Measurements from ENCODE around the gene PPT2.

The PPT2 gene

GRCh38 chr6:32153564-32154513 lies at the start of gene PPT2:
TSS of gene PPT2 (plus strand) at chr6:32154141. CDS start at chr6:32154595, 454 bp downstream.
- peak; percentile 61 for DNase-seq

- DNase-seq = no peak
Observed at GRCh38 chr6:32105433-32105832, 48.5 kb upstream of the PPT2 start.

DNA sequence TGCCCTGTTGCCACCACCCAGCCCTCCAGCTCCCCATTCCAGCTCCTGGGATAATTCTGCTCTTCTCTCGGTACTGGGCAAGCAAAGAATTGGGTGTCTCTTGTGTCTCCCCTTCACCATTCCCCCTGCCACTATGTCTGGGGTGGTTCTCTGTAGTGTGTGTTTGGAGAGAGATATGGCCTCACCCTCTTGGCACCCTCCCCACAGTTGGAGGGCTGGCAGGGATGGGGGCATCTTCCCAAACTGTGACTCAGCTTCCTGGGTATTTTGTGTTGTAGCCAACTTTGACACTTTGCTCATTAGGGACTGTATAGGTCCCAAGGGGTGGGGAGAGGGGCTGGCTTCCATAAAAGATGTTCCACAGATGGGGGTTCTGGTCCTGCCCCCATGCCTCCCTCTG lies 46.5 kb upstream of the PPT2 start:
- DNase-seq = no peak

GRCh38 chr6:32108094-32108627 lies 45.8 kb upstream of the PPT2 start:
- no peak for DNase-seq

DNA sequence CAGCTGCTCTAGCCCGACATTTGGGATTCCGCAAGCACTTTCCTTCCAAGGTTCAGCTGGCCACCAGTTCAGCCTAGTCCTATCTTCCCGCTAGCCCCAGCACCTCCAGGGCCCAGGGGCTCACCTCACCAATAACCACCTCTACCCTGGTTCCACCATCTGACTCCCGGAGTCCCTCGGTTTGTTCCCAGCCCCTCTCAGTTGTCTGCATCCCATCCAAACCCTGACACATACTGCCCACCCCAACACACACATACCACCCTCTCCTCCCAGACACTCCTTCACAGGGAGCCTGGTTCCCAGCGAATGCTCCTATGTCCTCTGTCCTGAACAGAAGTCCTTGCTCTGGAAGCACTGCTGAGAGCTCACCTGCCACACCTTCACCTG lies 45.2 kb upstream of the PPT2 start:
- no peak for DNase-seq

- no peak for DNase-seq
Observed at GRCh38 chr6:32109114-32109764, 44.7 kb upstream of the PPT2 start, which contains the start of gene TNXB. TSS of gene TNXB (minus strand) at chr6:32109338. CDS start at chr6:32098198, 11,140 bp downstream.

- no peak for DNase-seq
Observed at GRCh38 chr6:32109765-32110160, 44.2 kb upstream of the PPT2 start.

GRCh38 chr6:32110632-32111031 lies 43.3 kb upstream of the PPT2 start:
- DNase-seq = no peak

GRCh38 chr6:32111424-32112066 lies 42.4 kb upstream of the PPT2 start:
- DNase-seq = no peak

DNA sequence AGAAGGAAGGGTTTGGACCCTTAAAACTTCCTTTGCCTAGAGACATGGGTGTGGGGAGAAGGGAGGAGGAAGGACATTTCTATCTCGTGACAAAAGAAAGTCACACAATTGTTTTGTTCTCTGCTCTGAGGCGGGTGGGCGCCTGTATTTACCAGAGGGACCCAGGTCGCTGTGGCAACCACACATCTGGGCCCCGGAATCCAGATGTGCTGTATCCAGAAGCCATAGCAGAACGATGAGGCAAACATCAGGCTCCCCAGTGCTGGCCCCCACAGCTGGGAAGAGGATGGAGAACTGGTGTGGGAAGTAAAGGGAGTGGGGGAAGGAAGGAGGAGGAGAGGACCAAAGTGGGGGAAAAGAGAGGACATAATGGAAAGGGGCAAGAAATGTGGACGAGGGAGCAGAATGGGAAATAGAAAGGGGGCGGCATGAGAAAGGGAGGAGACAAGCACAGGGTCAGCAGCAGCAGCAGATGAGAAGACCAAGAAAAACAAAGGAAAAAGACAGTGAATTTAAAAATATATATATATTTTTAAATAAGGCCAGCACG lies 41.4 kb upstream of the PPT2 start:
- DNase-seq = no peak

DNA sequence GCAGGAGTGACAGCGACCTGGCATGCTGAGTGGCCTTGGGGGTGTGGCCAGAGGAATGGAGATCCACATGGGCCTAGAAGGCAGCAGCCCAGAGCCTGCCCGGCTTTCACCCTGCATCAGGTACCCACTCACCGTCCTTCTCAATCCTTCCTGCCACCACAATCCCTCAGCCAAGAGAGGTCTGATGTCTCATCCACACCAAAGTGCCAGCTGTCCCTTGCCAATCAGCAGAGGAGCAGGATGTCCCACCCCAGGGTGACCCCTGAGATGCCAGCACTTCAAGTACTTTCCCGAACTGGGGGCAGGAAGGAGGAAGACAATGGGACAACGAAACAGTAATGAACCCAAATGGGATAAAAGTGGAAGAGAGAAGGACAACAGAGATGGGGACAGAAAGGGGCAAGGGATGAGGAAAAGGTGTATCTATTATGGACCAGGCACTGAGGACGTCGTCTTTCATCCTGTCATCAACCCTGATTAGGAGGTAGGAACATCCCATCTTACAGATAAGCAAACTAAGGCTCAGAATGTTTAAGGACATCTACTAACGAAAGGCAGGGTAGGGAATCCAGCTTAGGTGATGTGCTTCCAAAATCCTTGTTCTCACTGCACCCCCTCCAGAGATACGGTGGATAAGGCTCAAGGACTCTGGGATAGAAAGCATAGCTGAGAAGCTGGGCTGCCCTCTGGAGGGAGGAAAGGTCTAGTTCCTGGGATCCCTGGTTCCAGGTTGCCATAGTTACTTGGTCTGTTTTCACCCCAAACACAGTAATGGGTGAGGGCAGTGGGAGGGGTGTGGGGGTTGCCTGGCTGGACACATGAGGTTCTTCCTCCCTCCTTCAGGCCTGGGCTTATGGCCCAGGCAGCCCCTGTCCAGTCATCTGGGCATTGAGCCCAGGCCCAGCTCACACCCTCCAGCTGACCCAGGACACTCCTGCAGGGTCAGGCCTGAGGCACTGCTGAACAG lies 40.3 kb upstream of the PPT2 start:
- no peak for DNase-seq

DNA sequence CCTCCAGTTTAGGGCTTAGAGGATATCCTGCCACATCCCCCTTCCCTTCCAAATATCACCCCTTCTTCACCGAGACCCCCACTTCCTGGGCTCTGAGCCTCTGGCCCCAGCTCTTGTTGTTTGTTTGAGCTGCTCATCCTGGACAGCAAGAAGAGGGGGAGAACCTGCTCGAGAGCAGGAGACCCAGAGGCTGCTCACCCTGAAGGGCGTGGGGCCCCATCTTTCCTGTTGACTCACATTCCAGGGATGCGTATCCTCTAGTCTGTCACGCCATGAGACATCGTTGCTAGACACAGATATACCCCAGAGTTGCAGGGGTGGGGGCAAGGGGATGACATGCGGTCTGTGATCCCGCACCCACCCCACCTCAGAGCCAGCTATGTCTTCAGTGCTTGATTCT lies 39.1 kb upstream of the PPT2 start:
- no peak for DNase-seq

GRCh38 chr6:32115623-32116022 lies 38.3 kb upstream of the PPT2 start:
- DNase-seq = no peak

GRCh38 chr6:32116674-32117073 lies 37.3 kb upstream of the PPT2 start:
- no peak for DNase-seq

- DNase-seq = no peak
Observed at GRCh38 chr6:32117461-32117860, 36.5 kb upstream of the PPT2 start.

- DNase-seq = peak; percentile 43
Observed at GRCh38 chr6:32118782-32119628, 34.9 kb upstream of the PPT2 start.

- DNase-seq = no peak
Observed at GRCh38 chr6:32120573-32121059, 33.3 kb upstream of the PPT2 start.

- no peak for DNase-seq
Observed at GRCh38 chr6:32123681-32124080, 30.3 kb upstream of the PPT2 start.

DNA sequence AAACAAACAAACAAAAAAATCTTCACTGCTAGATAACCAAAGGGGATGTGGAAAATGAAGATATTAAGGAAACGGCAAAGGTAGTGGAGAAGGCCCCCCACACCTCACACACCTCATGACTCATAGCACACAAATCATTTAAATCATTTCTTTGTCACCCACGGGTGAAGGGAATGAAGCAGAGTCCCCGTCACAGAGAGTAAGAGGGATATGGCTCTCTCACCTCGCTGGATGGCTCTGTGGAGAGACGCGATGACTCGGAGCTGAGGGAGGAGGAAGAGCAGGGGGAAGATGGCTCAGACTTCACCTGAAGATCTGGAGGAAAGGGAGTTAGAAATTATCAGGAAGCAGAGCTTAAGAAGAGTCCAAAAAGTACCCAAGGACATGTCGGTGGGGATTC lies 27.1 kb upstream of the PPT2 start:
- no peak for DNase-seq

DNA sequence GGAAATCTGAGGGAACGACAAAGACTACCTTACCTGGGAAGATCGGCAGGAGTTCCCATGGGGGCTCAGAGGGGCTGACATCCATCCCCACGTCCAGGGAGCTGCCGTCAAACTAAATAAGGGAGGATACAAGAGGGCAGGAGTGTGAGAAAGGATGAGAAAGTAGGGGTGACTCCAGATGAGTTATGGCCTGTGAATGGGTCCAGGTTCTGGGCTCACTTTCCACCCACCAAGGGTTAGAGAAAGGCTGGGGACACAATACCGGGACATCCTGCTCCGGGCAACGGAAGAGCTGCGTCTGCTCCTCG lies 26.6 kb upstream of the PPT2 start:
- DNase-seq = no peak
